ENCODE results near the gene SCAPER.

DNA sequence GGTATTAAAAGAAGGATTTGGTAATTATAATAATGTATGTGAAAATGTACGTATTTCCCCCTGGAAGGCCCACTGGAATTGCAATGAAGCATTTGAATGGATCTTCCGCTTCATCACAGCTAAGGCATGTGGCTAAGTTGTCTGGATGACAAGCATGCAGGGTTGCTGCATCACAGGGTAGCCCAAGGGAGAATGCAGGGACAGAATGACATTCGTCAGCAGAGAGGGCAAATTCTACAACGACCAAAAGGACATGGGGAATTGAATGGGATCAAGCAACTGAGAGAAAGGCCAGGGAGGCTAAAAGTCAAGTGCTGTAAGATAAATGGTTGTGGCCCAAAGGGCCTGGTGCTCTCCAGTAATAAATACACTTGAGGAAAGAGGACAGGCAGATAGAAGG is 473.2 kb downstream of the SCAPER start:
- no peak for TF ChIP-seq POLR2A (IDR thresholded peaks at IDR 0.05)
- no peak for TF ChIP-seq CTCF (IDR thresholded peaks at IDR 0.05)

Measured in breast epithelium (tissue), 3 donors.